Neuronal stem cell (in vitro differentiated cells): ENCODE measurements around the gene PHKG1.

Experiments used
- DNase-seq: peaks from one replicate; pipeline ENCODE4 v3.0.0-alpha.2; 2013; ENCODE audit warnings: low spot score
- H2AFZ ChIP-seq: one replicate; pipeline ENCODE4 v1.6.1; 2013; ENCODE audit warnings: mild to moderate bottlenecking, low read length, inconsistent platforms
- H2AK5ac ChIP-seq: 2 replicates; pipeline ENCODE4 v1.6.1; 2013; ENCODE audit warnings: low read depth, mild to moderate bottlenecking, inconsistent platforms, low read length, moderate library complexity, mixed read lengths
- H2BK120ac ChIP-seq: 2 replicates; pipeline ENCODE4 v1.6.1; 2013; ENCODE audit warnings: low read depth, mild to moderate bottlenecking, inconsistent platforms, low read length, moderate library complexity, mixed read lengths
- H2BK12ac ChIP-seq: one replicate; pipeline ENCODE4 v1.6.1; 2013; ENCODE audit warnings: low read length, inconsistent platforms
- H2BK15ac ChIP-seq: 2 replicates; pipeline ENCODE4 v1.6.1; 2013; ENCODE audit warnings: mild to moderate bottlenecking, low read length, inconsistent platforms, mixed read lengths
- H2BK5ac ChIP-seq: one replicate; pipeline ENCODE4 v1.6.1; 2013; ENCODE audit warnings: inconsistent platforms, mild to moderate bottlenecking, low read length, moderate library complexity
- H3K14ac ChIP-seq: one replicate; pipeline ENCODE4 v1.6.1; 2013; ENCODE audit warnings: low read length, inconsistent platforms
- H3K18ac ChIP-seq: 2 replicates; pipeline ENCODE4 v1.6.1; 2013; ENCODE audit warnings: low read length, inconsistent platforms
- H3K23ac ChIP-seq: 2 replicates; pipeline ENCODE4 v1.6.1; 2013; ENCODE audit warnings: low read depth, mild to moderate bottlenecking, mixed read lengths, low read length, inconsistent platforms; ENCODE audit not compliant: poor library complexity
- H3K27ac ChIP-seq: replicated peaks from 3 replicates; pipeline ENCODE4 v1.5.1; 2013; ENCODE audit warnings: low read length, inconsistent platforms
- H3K27me3 ChIP-seq, 3 experiments: 2 replicates each; pipeline ENCODE4 v1.6.1; 2013; ENCODE audit warnings: low read length in 3 of 3, mild to moderate bottlenecking in 2 of 3, inconsistent platforms in 1 of 3, low read depth in 1 of 3, mixed read lengths in 1 of 3, moderate library complexity in 1 of 3; ENCODE audit not compliant: control insufficient read depth in 3 of 3, insufficient read depth in 3 of 3
- H3K36me3 ChIP-seq, 2 donors: replicated peaks in 1 of 2; 2 replicates each; pipeline ENCODE4 v1.6.1; 2013; ENCODE audit warnings: low read length in 2 of 2; ENCODE audit not compliant: control insufficient read depth in 2 of 2, insufficient read depth in 2 of 2
- H3K4ac ChIP-seq: 2 replicates; pipeline ENCODE4 v1.6.1; 2013; ENCODE audit warnings: inconsistent platforms, mild to moderate bottlenecking, low read length, moderate library complexity
- H3K4me1 ChIP-seq, 2 donors: 1 replicate in 1 of 2; 2 replicates in 1 of 2; pipeline ENCODE4 v1.6.1; 2013; ENCODE audit warnings: low read length in 2 of 2, low read depth in 1 of 2; ENCODE audit not compliant: control insufficient read depth in 2 of 2, insufficient read depth in 1 of 2
- H3K4me2 ChIP-seq: one replicate; pipeline ENCODE4 v1.6.1; 2013; ENCODE audit warnings: mild to moderate bottlenecking, low read length, inconsistent platforms; ENCODE audit not compliant: insufficient read depth, poor library complexity, severe bottlenecking
- H3K4me3 ChIP-seq, 2 donors: 2 replicates each; pipeline ENCODE4 v1.5.1; 2013; ENCODE audit warnings: low read length in 2 of 2, mild to moderate bottlenecking in 2 of 2, inconsistent platforms in 1 of 2, moderate library complexity in 1 of 2
- H3K79me1 ChIP-seq: one replicate; pipeline ENCODE4 v1.6.1; 2013; ENCODE audit warnings: low read depth, mild to moderate bottlenecking, inconsistent platforms, low read length, moderate library complexity
- H3K9ac ChIP-seq: one replicate; pipeline ENCODE4 v1.6.1; 2013; ENCODE audit warnings: mild to moderate bottlenecking, low read depth, low read length, inconsistent platforms; ENCODE audit not compliant: poor library complexity
- H3K9me3 ChIP-seq, 2 donors: replicated peaks in 1 of 2; 2 replicates each; pipeline versions ENCODE3 to v1.6.1; 2013; ENCODE audit warnings: low read length in 2 of 2, mild to moderate bottlenecking in 2 of 2, inconsistent platforms in 1 of 2, low read depth in 1 of 2, mixed read lengths in 1 of 2, moderate library complexity in 1 of 2; ENCODE audit not compliant: control insufficient read depth in 2 of 2, insufficient read depth in 1 of 2
- H4K8ac ChIP-seq: one replicate; pipeline ENCODE4 v1.6.1; 2013; ENCODE audit warnings: low read depth, mild to moderate bottlenecking, inconsistent platforms, low read length, moderate library complexity
- H4K91ac ChIP-seq: one replicate; pipeline ENCODE4 v1.6.1; 2013; ENCODE audit warnings: low read length, low read depth, mild to moderate bottlenecking, inconsistent platforms; ENCODE audit not compliant: poor library complexity
- WGBS, 2 donors: extraction: QIAGEN DNeasy Blood & Tissue Kit; methylation state at CpG; one replicate each; pipeline ENCODE4 v1.1.7; 2013; ENCODE audit warnings: missing lambda C conversion rate in 2 of 2, mixed read lengths in 1 of 2; ENCODE audit not compliant: insufficient read length in 2 of 2, insufficient replicate concordance in 1 of 2; ENCODE audit errors: extremely low coverage in 2 of 2; 5-methylcytosine and 5-hydroxymethylcytosine counted together

The PHKG1 gene

GRCh38 chr7:56053993-56054392 lies 38.8 kb downstream of the PHKG1 start:
- DNase-seq, result no peak
- peaks cover 7 to 9% of the 10 kb centered on the region in 2 donors for H3K4me1 ChIP-seq
- no peak overlapping the region for H3K4me3 ChIP-seq
- no peak overlapping the region for H3K27ac ChIP-seq
- no peak overlapping the region for H2AK5ac ChIP-seq
- no peak overlapping the region for H2BK120ac ChIP-seq
- H2BK5ac ChIP-seq, result no peak overlapping the region
- no peak overlapping the region for H4K91ac ChIP-seq
- no peak overlapping the region for H3K4me2 ChIP-seq
- no peak overlapping the region for H3K14ac ChIP-seq
- H4K8ac ChIP-seq, result no peak overlapping the region
- no peak overlapping the region for H3K4ac ChIP-seq
- peaks cover 5% of the 10 kb centered on the region for H3K79me1 ChIP-seq
- peaks cover 24 to 67% of the 10 kb centered on the region in 2 donors for H3K36me3 ChIP-seq
- H3K18ac ChIP-seq, result no peak overlapping the region
- no peaks in the 10 kb centered on the region for H3K9me3 ChIP-seq
- no peak overlapping the region for H2BK15ac ChIP-seq
- H3K9ac ChIP-seq, result no peak overlapping the region
- no peak overlapping the region for H3K23ac ChIP-seq
- no peak overlapping the region for H2AFZ ChIP-seq
- no peak overlapping the region for H2BK12ac ChIP-seq
- no peaks in the 10 kb centered on the region for H3K27me3 ChIP-seq
- WGBS, 2 donors, result no CpG with 5 or more reads among the region's 2 CpGs

- Histone ChIP-seq H3K18ac (no peak overlapping the region), H3K4me2 (no peak overlapping the region), H2BK120ac (no peak overlapping the region), H3K4ac (no peak overlapping the region), H3K9ac (no peak overlapping the region), H2BK15ac (no peak overlapping the region), H3K4me3 (no peak overlapping the region), H2AK5ac (no peak overlapping the region), H3K79me1 (peaks cover 5% of the 10 kb centered on the region), H3K23ac (peak overlapping the region; percentile 31), H3K14ac (no peak overlapping the region), H3K4me1 (peaks cover 7 to 9% of the 10 kb centered on the region in 2 donors), H2BK5ac (no peak overlapping the region), H3K9me3 (no peaks in the 10 kb centered on the region), H3K27ac (no peak overlapping the region), H3K36me3 (peaks cover 23 to 61% of the 10 kb centered on the region in 2 donors), H3K27me3 (no peaks in the 10 kb centered on the region), H2AFZ (no peak overlapping the region), H4K91ac (no peak overlapping the region), H4K8ac (no peak overlapping the region), H2BK12ac (no peak overlapping the region)
- DNase-seq, result no peak
- WGBS, 2 donors, result no CpG with 5 or more reads among the region's 9 CpGs
Measured at GRCh38 chr7:56053379-56053778, 39.4 kb downstream of the PHKG1 start.

- Histone ChIP-seq H4K91ac (peak within 1 kb of the TSS; percentile 95), H3K23ac (peak within 1 kb of the TSS; percentile 100)
- WGBS, 2 donors, result no CpG with 5 or more reads among the region's 97 CpGs
Measured at GRCh38 chr7:56051339-56052191, 41.2 kb downstream of the PHKG1 start, which contains the start of the genes CCT6A and PSPH. Gene CCT6A (plus strand): TSS chr7:56051765. CDS start chr7:56051849, 84 bp downstream. Gene PSPH (minus strand): TSS chr7:56051444. CDS start chr7:56021212, 30,232 bp downstream.

GRCh38 chr7:56051053-56051338 lies 41.8 kb downstream of the PHKG1 start:
- no peak overlapping the region for H2BK120ac ChIP-seq
- peak overlapping the region; percentile 100 for H3K23ac ChIP-seq
- H3K14ac ChIP-seq, result no peak overlapping the region
- H3K79me1 ChIP-seq, result peaks cover 5% of the 10 kb centered on the region
- H2AFZ ChIP-seq, result peak overlapping the region; percentile 79
- H2BK5ac ChIP-seq, result peak overlapping the region; percentile 95
- H3K9me3 ChIP-seq, result no peaks in the 10 kb centered on the region
- peak overlapping the region; percentile 79 to 93 for H3K4me3 ChIP-seq
- no peak overlapping the region for H2BK12ac ChIP-seq
- peak overlapping the region; percentile 89 for H3K9ac ChIP-seq
- no peak overlapping the region for H2AK5ac ChIP-seq
- peak overlapping the region; percentile 42 for H3K4me2 ChIP-seq
- H2BK15ac ChIP-seq, result no peak overlapping the region
- peak overlapping the region; percentile 90 for H3K18ac ChIP-seq
- WGBS, 2 donors, result no CpG with 5 or more reads among the region's 9 CpGs
- H3K4me1 ChIP-seq, result peaks cover 7 to 9% of the 10 kb centered on the region in 2 donors
- no peak for DNase-seq
- H3K27ac ChIP-seq, result peak overlapping the region; percentile 87
- no peak overlapping the region for H4K91ac ChIP-seq
- no peak overlapping the region for H3K4ac ChIP-seq
- H3K36me3 ChIP-seq, result peaks cover 12 to 37% of the 10 kb centered on the region in 2 donors
- no peaks in the 10 kb centered on the region for H3K27me3 ChIP-seq
- no peak overlapping the region for H4K8ac ChIP-seq

More at GRCh38 chr7:56051339-56052191, 41.2 kb downstream of the PHKG1 start, which contains the start of the genes CCT6A and PSPH:
- peak; percentile 95 for DNase-seq
- Histone ChIP-seq H2BK120ac (peak within 1 kb of the TSS; percentile 82), H4K8ac (peak within 1 kb of the TSS; percentile 56), H3K36me3 (peaks cover 17 to 43% of the 10 kb centered on the region in 2 donors), H3K4me2 (peak within 1 kb of the TSS; percentile 61), H3K14ac (peak within 1 kb of the TSS; percentile 57), H2BK5ac (peak within 1 kb of the TSS; percentile 95), H3K27me3 (no peaks in the 10 kb centered on the region), H2AFZ (peak within 1 kb of the TSS; percentile 89), H3K4ac (peak within 1 kb of the TSS; percentile 38), H3K18ac (peak within 1 kb of the TSS; percentile 99), H2BK15ac (no peak within 1 kb of the TSS), H3K9me3 (no peaks in the 10 kb centered on the region), H3K9ac (peak within 1 kb of the TSS; percentile 99), H3K27ac (peak within 1 kb of the TSS; percentile 87), H2BK12ac (no peak within 1 kb of the TSS), H3K79me1 (peaks cover 5% of the 10 kb centered on the region), H3K4me3 (peak within 1 kb of the TSS; percentile 79 to 93), H3K4me1 (peaks cover 7 to 9% of the 10 kb centered on the region in 2 donors), H2AK5ac (peak within 1 kb of the TSS; percentile 71)
